WTC11 (cell line): ENCODE data around the gene BLVRA. TPM values are rescaled to one million over a fixed set of nuclear protein-coding genes. Genes with fewer than 3 reads are reported as not detected.

Source experiments
- ATAC-seq: fragments of 200-7000 bp; cut with Tn5 transposase; 2 replicates; pipeline ENCODE4 v1.10.0; 2021; ENCODE audit warnings: mild to moderate bottlenecking, moderate library complexity
- CTCF ChIA-PET: fragments of 300-600 bp; sonication (Branson Sonifier 250); formaldehyde crosslinking; loops from one replicate; lab custom pipeline; 2021; ENCODE audit warnings: antibody characterized with exemption; lab: Charles Lee
- POLR2A ChIA-PET: fragments of 350-600 bp; sonication (Branson Sonifier 250); formaldehyde crosslinking; loops from one replicate; lab custom pipeline; 2021; ENCODE audit warnings: antibody characterized with exemption; lab: Charles Lee
- DNase-seq: peaks from one replicate; pipeline ENCODE4 v3.0.0; 2021; ENCODE audit warnings: low spot score
- H3K27ac Mint-ChIP-seq: 2 replicates; pipeline ENCODE4 v1.8.0; 2021; ENCODE audit warnings: mixed read lengths
- H3K27me3 Mint-ChIP-seq: 2 replicates; pipeline ENCODE4 v1.8.0; 2021; ENCODE audit warnings: low read depth, mild to moderate bottlenecking, moderate library complexity, mixed read lengths
- H3K36me3 Mint-ChIP-seq: 2 replicates; pipeline ENCODE4 v1.8.0; 2021; ENCODE audit warnings: mixed read lengths
- H3K4me1 Mint-ChIP-seq: 2 replicates; pipeline ENCODE4 v1.8.0; 2022; ENCODE audit warnings: mixed read lengths
- H3K4me3 Mint-ChIP-seq: 2 replicates; pipeline ENCODE4 v1.8.0; 2021; ENCODE audit warnings: mild to moderate bottlenecking, moderate library complexity, mixed read lengths
- H3K9me3 Mint-ChIP-seq: 2 replicates; pipeline ENCODE4 v1.8.0; 2021; ENCODE audit warnings: mixed read lengths
- ATF1 ChIP-seq: sonication (generic); formaldehyde crosslinking; IDR thresholded peaks from 2 replicates; pipeline ENCODE4 v1.8.1; 2023; ENCODE audit warnings: mild to moderate bottlenecking, moderate library complexity, missing genetic modification reagents
- CDX4 ChIP-seq: fragments of 250-450 bp; sonication (Bioruptor Pico); IDR thresholded peaks from 2 replicates; pipeline ENCODE4 v1.9.0; 2021; ENCODE audit warnings: moderate library complexity, mild to moderate bottlenecking, inconsistent platforms, borderline replicate concordance
- CREM ChIP-seq: sonication (generic); formaldehyde crosslinking; IDR thresholded peaks from 2 replicates; pipeline ENCODE4 v1.8.1; 2022; ENCODE audit warnings: mild to moderate bottlenecking, missing genetic modification reagents, moderate library complexity
- ESRRA ChIP-seq: sonication (generic); formaldehyde crosslinking; IDR thresholded peaks from 2 replicates; pipeline ENCODE4 v1.8.1; 2022; ENCODE audit warnings: mild to moderate bottlenecking, missing genetic modification reagents, borderline replicate concordance
- MAX ChIP-seq: sonication (generic); formaldehyde crosslinking; IDR thresholded peaks from 2 replicates; pipeline ENCODE4 v1.8.0; 2022; ENCODE audit warnings: mild to moderate bottlenecking, missing genetic modification reagents
- NFE2L1 ChIP-seq: sonication (generic); formaldehyde crosslinking; IDR thresholded peaks from 2 replicates; pipeline ENCODE4 v1.8.1; 2023; ENCODE audit warnings: missing genetic modification reagents
- NFYB ChIP-seq: sonication (generic); formaldehyde crosslinking; conservative IDR thresholded peaks from 2 replicates; pipeline ENCODE4 v1.8.0; 2022; ENCODE audit warnings: low read depth, missing genetic modification reagents
- NR3C1 ChIP-seq: sonication (generic); formaldehyde crosslinking; conservative IDR thresholded peaks from 2 replicates; pipeline ENCODE4 v1.8.1; 2023; ENCODE audit warnings: low read depth, mild to moderate bottlenecking, missing genetic modification reagents
- PRRX2 ChIP-seq: fragments of 250-450 bp; sonication (Bioruptor Pico); IDR thresholded peaks from 2 replicates; pipeline ENCODE4 v1.8.0; 2021; ENCODE audit warnings: mild to moderate bottlenecking
- SMAD3 ChIP-seq: sonication (generic); formaldehyde crosslinking; IDR thresholded peaks from 2 replicates; pipeline ENCODE4 v1.8.0; 2022; ENCODE audit warnings: missing genetic modification reagents, mild to moderate bottlenecking, borderline replicate concordance
- SMAD4 ChIP-seq: sonication (generic); formaldehyde crosslinking; IDR thresholded peaks from 2 replicates; pipeline ENCODE4 v1.8.0; 2022; ENCODE audit warnings: mild to moderate bottlenecking, missing genetic modification reagents
- USF1 ChIP-seq: sonication (generic); formaldehyde crosslinking; IDR thresholded peaks from 2 replicates; pipeline ENCODE4 v1.8.0; 2022; ENCODE audit warnings: mild to moderate bottlenecking, missing genetic modification reagents
- ZMAT4 ChIP-seq: fragments of 250-450 bp; sonication (Bioruptor Pico); IDR thresholded peaks from 2 replicates; pipeline ENCODE4 v1.9.0; 2021; ENCODE audit warnings: mild to moderate bottlenecking
- ZNF232 ChIP-seq: sonication (generic); formaldehyde crosslinking; IDR thresholded peaks from 2 replicates; pipeline ENCODE4 v1.8.0; 2022; ENCODE audit warnings: mild to moderate bottlenecking, missing genetic modification reagents
- ZNF317 ChIP-seq: sonication (generic); formaldehyde crosslinking; IDR thresholded peaks from 2 replicates; pipeline ENCODE4 v1.8.1; 2023; ENCODE audit warnings: low read depth, mild to moderate bottlenecking, moderate library complexity, missing genetic modification reagents, borderline replicate concordance
- total RNA-seq: library from RNA; stranded (reverse); gene quantifications from 3 replicates; pipeline ENCODE4 v1.2.3, GENCODE V29; 2021
- TF ChIP-seq, protein P1 (sequence below): sonication (generic); formaldehyde crosslinking; IDR thresholded peaks from 2 replicates; pipeline ENCODE4 v1.8.1; 2022; ENCODE audit warnings: low read depth, mild to moderate bottlenecking, moderate library complexity, missing genetic modification reagents, borderline replicate concordance
- TF ChIP-seq, protein P2 (sequence below): sonication (generic); formaldehyde crosslinking; IDR thresholded peaks from 2 replicates; pipeline ENCODE4 v1.8.0; 2023; ENCODE audit warnings: mild to moderate bottlenecking, missing genetic modification reagents
- TF ChIP-seq, protein P3 (sequence below): sonication (generic); formaldehyde crosslinking; IDR thresholded peaks from 2 replicates; pipeline ENCODE4 v1.8.1; 2022; ENCODE audit warnings: missing genetic modification reagents, borderline replicate concordance
- TF ChIP-seq, protein P4 (sequence below): sonication (generic); formaldehyde crosslinking; IDR thresholded peaks from 2 replicates; pipeline ENCODE4 v1.8.1; 2023; ENCODE audit warnings: mild to moderate bottlenecking, missing genetic modification reagents, borderline replicate concordance

BLVRA gene
- total RNA-seq, 1 experiment from 2014 or later: 35.5 TPM

- TF ChIP-seq, protein P1, sequence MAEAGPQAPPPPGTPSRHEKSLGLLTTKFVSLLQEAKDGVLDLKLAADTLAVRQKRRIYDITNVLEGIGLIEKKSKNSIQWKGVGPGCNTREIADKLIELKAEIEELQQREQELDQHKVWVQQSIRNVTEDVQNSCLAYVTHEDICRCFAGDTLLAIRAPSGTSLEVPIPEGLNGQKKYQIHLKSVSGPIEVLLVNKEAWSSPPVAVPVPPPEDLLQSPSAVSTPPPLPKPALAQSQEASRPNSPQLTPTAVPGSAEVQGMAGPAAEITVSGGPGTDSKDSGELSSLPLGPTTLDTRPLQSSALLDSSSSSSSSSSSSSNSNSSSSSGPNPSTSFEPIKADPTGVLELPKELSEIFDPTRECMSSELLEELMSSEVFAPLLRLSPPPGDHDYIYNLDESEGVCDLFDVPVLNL: no peak
- TF ChIP-seq, all 79 proteins: peak for 0
These were observed 92.1 kb downstream of the BLVRA start (continued) for GRCh38 chr7:43850348-43851116.

DNA sequence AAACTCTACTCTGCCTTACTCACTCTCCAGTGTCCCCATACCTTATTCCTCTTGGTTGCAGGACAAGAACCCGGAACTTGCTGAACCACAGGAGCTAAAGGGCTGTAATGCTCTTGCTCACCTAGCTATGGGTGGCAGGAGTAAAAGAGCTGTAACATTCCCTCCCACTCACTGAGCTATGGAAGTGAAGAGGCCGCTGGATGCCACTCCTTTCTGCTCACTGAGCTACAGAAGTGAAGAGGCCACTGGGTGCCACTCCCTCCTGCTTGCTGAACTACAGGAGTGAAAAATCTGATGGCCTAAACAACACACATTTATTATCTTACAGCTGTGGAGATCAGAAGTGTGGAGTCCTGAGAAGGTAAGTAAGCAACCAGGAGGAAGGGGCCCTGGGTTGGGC, 93.3 kb downstream of the BLVRA start:
- Mint-ChIP-seq H3K9me3 (peaks cover 15% of the 10 kb centered on the region), H3K36me3 (no peaks in the 10 kb centered on the region), H3K4me3 (no peak overlapping the region), H3K4me1 (peaks cover 3% of the 10 kb centered on the region; the same call in 1 of the 2 replicates), H3K27me3 (no peaks in the 10 kb centered on the region), H3K27ac (no peak overlapping the region)
- DNase-seq (no peak), ATAC-seq (no peak)
- TF ChIP-seq MAX (no peak), ZMAT4 (no peak), SMAD3 (CRISPR knock-in tag) (no peak), ATF1 (CRISPR knock-in tag) (no peak)
- POLR2A ChIA-PET: interaction anchor here (1.0 kb wide), 1 partner anchor 18 kb away, joined by 3 read pairs; the partner anchor contains the start of gene MRPS24
- CTCF ChIA-PET: no interaction called here

DNA sequence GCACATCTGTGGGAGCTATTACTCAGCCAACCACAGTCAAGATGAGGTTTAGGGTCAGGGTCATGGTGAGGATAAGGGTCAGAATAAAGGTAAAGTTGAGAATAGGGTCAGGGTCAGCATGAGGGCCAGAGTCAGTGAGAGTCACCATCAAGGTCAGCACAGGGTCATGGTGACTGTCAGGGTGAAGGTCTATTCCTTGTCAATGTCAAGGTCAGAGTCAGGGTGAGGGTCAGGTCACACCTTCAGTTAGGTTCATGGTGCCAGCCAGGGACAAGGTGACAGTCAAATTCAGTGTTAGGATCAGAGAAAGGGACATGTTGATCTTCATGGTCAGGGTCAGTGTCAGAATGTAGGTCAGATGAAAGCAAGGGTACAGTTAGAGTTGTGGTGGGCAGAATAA, 96.7 kb downstream of the BLVRA start:
- Mint-ChIP-seq H3K27ac (no peak overlapping the region), H3K4me1 (no peaks in the 10 kb centered on the region), H3K36me3 (peaks cover 11% of the 10 kb centered on the region), H3K4me3 (no peak overlapping the region), H3K27me3 (no peaks in the 10 kb centered on the region), H3K9me3 (peaks cover 20% of the 10 kb centered on the region)
- DNase-seq (no peak), ATAC-seq (no peak)
- POLR2A ChIA-PET: no interaction called here
- CTCF ChIA-PET: no interaction called here
- no peak for TF ChIP-seq PRRX2 (CRISPR knock-in tag)
- no peak for TF ChIP-seq NFE2L1
- TF ChIP-seq NR3C1 (CRISPR knock-in tag): no peak
- no peak for TF ChIP-seq ZNF232 (CRISPR knock-in tag)
- no peak for TF ChIP-seq CREM (CRISPR knock-in tag)
- TF ChIP-seq CDX4 (CRISPR knock-in tag): no peak
- TF ChIP-seq SMAD4 (CRISPR knock-in tag): no peak
- TF ChIP-seq, protein P2, sequence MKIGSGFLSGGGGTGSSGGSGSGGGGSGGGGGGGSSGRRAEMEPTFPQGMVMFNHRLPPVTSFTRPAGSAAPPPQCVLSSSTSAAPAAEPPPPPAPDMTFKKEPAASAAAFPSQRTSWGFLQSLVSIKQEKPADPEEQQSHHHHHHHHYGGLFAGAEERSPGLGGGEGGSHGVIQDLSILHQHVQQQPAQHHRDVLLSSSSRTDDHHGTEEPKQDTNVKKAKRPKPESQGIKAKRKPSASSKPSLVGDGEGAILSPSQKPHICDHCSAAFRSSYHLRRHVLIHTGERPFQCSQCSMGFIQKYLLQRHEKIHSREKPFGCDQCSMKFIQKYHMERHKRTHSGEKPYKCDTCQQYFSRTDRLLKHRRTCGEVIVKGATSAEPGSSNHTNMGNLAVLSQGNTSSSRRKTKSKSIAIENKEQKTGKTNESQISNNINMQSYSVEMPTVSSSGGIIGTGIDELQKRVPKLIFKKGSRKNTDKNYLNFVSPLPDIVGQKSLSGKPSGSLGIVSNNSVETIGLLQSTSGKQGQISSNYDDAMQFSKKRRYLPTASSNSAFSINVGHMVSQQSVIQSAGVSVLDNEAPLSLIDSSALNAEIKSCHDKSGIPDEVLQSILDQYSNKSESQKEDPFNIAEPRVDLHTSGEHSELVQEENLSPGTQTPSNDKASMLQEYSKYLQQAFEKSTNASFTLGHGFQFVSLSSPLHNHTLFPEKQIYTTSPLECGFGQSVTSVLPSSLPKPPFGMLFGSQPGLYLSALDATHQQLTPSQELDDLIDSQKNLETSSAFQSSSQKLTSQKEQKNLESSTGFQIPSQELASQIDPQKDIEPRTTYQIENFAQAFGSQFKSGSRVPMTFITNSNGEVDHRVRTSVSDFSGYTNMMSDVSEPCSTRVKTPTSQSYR (CRISPR knock-in tag): no peak
- no peak for TF ChIP-seq ESRRA (CRISPR knock-in tag)
- TF ChIP-seq, protein P3, sequence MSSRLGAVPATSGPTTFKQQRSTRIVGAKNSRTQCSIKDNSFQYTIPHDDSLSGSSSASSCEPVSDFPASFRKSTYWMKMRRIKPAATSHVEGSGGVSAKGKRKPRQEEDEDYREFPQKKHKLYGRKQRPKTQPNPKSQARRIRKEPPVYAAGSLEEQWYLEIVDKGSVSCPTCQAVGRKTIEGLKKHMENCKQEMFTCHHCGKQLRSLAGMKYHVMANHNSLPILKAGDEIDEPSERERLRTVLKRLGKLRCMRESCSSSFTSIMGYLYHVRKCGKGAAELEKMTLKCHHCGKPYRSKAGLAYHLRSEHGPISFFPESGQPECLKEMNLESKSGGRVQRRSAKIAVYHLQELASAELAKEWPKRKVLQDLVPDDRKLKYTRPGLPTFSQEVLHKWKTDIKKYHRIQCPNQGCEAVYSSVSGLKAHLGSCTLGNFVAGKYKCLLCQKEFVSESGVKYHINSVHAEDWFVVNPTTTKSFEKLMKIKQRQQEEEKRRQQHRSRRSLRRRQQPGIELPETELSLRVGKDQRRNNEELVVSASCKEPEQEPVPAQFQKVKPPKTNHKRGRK (CRISPR knock-in tag): no peak
- TF ChIP-seq, protein P4, sequence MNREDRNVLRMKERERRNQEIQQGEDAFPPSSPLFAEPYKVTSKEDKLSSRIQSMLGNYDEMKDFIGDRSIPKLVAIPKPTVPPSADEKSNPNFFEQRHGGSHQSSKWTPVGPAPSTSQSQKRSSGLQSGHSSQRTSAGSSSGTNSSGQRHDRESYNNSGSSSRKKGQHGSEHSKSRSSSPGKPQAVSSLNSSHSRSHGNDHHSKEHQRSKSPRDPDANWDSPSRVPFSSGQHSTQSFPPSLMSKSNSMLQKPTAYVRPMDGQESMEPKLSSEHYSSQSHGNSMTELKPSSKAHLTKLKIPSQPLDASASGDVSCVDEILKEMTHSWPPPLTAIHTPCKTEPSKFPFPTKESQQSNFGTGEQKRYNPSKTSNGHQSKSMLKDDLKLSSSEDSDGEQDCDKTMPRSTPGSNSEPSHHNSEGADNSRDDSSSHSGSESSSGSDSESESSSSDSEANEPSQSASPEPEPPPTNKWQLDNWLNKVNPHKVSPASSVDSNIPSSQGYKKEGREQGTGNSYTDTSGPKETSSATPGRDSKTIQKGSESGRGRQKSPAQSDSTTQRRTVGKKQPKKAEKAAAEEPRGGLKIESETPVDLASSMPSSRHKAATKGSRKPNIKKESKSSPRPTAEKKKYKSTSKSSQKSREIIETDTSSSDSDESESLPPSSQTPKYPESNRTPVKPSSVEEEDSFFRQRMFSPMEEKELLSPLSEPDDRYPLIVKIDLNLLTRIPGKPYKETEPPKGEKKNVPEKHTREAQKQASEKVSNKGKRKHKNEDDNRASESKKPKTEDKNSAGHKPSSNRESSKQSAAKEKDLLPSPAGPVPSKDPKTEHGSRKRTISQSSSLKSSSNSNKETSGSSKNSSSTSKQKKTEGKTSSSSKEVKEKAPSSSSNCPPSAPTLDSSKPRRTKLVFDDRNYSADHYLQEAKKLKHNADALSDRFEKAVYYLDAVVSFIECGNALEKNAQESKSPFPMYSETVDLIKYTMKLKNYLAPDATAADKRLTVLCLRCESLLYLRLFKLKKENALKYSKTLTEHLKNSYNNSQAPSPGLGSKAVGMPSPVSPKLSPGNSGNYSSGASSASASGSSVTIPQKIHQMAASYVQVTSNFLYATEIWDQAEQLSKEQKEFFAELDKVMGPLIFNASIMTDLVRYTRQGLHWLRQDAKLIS: no peak
- no peak for TF ChIP-seq USF1
- no peak for TF ChIP-seq NFYB (CRISPR knock-in tag)
- no peak for TF ChIP-seq ZNF317 (CRISPR knock-in tag)
